HTERT RPE-1 (cell line): ENCODE measurements around the gene HINT2.

Experiments used
- in situ Hi-C: fragments of 300-500 bp; cut with MboI; formaldehyde crosslinking; loops from 4 replicates; pipeline ENCODE4 v1.14.3; 2020; ENCODE audit warnings: low sequenced_read_pairs

HINT2 gene

DNA sequence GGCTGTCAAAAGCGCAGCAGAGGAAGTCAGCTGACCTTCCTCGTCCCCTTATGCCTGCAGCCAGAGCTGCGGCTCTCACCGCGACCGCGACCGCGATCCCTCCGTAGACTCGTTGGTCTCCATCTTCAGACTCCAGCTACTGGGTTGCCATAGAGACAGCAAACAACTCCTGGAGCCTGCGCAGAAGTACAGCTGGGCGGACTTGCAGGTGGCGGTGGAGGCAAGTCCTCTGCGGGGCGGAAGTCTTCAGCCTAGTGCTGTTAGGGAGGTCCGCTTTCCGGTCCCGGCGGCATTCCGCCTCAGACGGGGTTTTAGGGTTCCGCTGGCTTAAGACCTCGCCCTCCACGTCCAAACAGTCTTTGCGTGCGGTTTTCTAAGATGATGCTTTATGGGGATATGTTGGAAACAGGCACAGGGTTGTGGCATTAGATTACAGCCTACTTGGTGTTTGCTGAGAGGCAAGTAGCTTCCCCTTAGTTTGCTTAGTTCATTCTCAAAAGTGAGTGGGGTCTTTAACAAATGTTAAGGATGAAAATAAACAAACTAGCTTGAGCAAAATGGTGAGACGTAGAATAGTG lies 2.7 kb downstream of the HINT2 start, which contains the start of gene SPAG8:
SPAG8 (minus strand) TSS at position 238 of the 578 bp plus-strand sequence; CDS start at position 123, 115 bp downstream.
- in situ Hi-C loops = no loop called here

DNA sequence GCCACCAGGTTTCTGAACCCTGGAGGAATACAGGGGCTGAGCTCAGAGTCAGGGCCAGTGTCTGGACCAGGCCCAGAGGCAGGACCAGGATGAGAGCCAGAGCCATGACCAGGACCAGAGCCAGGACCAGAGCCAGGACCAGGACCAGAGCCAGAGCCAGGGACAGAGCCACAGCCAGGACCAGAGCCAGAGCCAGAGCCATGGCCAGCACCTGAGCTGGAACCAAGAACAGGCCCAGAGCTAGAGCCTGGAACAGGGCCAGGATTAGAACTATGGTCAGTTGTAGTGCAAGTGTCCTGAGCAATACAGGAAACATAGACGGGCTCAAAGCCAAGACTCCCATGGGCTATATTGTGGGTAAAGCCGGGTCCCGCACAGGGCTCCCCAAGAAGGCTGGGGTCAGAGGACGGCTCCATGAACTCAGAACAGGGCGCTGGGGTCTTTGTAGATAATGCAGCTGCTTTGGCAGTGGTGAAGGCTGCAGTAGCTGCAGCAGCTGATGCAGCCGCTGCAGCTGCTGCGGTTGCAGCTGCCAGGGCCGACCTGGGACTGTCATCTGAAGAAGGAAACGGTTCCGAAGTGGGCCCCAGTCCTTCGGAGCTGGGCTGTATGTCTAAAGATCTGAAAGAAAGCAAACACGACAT lies 3.3 kb downstream of the HINT2 start:
- in situ Hi-C loops = no loop called here

- in situ Hi-C loops = no loop called here
Measured at GRCh38 chr9:35810122-35810521, 4.7 kb downstream of the HINT2 start.

DNA sequence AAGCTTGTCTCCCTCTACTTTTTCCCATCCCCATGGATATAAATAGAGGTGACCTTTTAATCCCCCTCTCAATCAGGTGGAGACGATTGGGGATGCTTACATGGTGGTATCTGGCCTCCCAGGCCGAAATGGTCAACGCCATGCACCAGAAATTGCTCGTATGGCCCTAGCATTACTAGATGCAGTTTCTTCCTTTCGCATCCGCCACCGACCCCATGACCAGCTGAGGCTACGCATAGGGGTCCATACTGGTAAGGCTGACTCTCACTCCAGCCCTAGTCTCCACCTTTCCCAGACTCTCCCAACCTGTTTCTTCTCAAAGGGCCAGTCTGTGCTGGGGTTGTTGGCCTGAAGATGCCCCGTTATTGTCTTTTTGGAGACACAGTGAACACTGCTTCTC lies 6.4 kb downstream of the HINT2 start:
- in situ Hi-C loops = no loop called here

DNA sequence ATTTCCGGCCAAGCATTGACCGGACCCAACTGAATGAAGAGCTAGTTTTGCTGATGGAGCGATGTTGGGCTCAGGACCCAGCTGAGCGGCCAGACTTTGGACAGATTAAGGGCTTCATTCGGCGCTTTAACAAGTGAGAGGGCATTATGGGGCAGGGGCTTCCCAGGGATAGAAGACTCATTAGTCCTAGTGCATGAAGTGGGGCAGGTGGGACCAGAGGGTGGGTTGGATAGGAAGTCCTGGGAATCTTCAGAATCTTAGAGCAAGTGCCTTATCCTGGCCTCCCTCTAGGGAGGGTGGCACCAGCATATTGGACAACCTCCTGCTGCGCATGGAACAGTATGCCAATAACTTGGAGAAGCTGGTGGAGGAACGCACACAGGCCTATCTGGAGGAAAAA lies 8.7 kb downstream of the HINT2 start:
- in situ Hi-C loops = no loop called here

GRCh38 chr9:35801328-35802128 lies 13.3 kb downstream of the HINT2 start:
- in situ Hi-C loops = no loop called here

DNA sequence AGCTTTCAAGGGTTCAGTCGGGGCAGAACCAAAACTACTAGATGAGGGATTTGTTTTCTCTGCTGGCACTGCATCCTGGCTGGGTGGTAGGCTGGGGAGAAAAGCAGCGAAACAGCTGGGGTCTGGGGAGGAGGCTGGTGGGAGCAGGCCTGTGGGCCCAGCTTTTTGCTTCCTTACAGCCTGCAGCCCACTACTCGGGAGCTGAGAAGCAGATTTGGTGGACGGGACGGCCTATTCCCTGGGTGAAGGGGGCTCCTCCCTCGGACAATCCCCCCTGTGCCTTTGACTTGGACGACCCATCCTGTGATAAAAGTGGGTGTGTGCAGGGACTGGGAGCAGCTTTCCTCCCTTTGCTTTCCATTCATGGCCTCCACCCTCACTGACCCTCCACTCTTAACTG lies 14.3 kb downstream of the HINT2 start:
- in situ Hi-C loops = no loop called here

DNA sequence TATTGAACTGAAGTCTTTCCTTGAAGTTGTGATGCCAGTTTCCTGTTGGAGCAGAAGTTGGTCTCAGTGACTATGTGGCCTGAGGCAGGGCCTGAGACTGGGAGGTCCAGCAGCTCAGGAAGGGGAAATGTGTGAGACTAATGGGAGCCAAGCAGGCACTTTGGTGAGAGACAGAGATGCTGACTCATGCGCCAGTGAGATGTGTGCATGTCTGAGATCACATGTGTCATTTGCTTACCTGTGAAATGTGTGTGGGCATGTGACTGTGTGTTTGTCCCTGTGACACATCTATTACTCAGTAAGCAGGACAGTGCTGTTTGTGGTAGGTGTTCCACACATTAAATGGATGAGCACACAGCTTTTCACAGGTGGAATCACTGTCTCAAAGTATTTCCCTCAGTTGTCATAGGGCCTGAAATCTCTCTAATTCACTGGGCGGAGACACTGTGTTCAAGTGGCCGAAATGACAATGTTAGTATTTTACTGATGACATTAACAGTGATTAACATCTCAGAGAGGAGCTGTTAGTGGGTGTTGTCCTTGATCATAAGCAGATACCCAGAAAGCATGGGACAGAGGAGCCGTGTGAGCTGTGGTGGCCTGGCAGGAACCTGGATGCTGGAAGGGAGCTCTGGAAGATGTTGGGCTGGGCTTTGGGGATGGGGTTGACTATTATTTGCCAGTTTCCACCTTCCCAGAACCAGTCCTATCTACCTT lies 16.0 kb downstream of the HINT2 start:
- in situ Hi-C loops = no loop called here

DNA sequence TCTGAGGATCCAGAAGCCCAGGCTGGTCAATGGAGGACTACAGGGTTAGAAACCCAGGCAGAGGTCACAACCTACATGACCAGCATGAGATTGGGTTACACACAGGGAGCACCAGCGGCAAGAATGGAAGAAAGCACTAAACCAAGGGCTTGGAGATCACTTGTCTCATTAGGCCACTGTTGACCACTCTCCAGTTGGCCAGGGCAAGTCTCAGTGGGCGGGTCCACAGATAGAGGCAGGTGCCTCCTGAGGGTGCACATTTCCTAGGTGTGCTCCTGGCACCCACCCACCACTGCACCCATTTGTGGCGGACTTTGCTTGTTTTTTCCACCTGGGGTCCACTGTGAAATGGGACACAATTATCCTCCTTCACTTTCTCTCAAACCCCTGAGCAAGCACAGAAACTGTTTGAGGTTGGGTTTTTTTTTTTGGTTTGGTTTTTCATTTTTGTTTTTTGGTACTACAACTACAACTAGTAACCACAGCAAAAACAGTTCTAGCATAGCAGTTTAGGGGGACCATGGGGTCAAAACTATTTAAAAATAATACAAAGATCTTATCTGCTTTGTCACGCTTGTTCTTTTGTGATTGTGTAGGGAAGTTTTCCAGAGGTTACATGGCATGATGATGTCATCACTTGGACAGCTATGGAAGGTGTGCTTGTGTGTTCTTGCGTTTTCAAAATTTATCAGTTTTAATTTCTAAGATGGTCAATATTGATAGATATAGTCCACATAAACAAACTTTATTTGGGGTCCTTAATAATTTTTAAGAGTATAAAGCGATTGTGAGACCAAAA lies 17.3 kb downstream of the HINT2 start:
- in situ Hi-C loops = no loop called here

DNA sequence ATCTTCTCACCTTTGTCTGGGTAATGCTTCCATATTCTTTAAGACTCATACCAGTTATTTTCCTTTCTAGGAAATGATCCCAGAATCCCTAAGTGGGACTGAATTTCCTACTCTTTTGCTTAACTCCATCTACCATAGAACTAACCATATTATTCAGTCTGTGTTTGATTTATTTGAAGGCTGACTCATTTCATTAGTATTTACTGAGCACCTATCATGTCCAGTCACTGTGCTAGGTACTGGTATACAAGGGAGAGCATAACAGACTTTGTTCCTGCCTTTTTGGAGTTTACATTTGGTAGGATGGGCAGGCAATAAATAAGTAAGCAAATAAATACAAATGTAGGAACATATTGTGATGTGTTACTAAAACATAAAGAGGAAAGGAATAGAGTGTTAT lies 19.1 kb downstream of the HINT2 start:
- in situ Hi-C loops = no loop called here

DNA sequence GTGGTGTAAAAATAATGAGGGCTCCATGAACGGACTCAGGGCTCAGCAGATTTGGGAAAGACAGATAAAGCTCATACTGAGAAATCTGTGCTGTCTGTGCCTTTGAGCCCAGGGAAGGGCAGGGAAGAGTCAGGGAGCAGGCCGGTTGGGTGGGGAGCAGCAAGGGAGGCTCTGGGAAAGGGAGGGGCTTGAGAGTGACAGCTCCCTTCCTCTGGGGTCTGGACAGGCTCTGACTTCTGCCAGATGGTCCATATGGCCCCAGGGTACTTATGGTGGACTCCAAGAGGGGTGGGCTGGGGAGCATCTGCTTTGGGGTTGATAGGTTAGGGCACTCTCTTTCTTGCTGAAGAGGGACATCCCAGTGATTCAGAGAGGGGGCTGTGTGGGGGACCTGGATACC lies 21.4 kb downstream of the HINT2 start:
- in situ Hi-C loops = no loop called here

DNA sequence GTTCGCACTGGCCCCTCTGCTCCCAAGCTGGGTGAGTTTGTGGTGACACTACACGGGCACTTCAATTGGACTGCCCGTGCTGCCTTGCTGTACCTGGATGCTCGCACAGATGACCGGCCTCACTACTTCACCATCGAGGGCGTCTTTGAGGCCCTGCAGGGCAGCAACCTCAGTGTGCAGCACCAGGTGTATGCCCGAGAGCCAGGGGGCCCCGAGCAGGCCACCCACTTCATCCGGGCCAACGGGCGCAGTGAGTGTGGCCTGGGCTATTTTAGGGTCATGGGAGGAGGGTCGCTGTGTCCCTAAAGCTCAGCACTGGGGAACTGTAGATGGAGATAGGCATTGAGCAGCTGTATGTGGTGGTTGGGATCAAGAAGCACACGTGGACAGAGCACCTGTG lies 22.0 kb downstream of the HINT2 start:
- in situ Hi-C loops = no loop called here

DNA sequence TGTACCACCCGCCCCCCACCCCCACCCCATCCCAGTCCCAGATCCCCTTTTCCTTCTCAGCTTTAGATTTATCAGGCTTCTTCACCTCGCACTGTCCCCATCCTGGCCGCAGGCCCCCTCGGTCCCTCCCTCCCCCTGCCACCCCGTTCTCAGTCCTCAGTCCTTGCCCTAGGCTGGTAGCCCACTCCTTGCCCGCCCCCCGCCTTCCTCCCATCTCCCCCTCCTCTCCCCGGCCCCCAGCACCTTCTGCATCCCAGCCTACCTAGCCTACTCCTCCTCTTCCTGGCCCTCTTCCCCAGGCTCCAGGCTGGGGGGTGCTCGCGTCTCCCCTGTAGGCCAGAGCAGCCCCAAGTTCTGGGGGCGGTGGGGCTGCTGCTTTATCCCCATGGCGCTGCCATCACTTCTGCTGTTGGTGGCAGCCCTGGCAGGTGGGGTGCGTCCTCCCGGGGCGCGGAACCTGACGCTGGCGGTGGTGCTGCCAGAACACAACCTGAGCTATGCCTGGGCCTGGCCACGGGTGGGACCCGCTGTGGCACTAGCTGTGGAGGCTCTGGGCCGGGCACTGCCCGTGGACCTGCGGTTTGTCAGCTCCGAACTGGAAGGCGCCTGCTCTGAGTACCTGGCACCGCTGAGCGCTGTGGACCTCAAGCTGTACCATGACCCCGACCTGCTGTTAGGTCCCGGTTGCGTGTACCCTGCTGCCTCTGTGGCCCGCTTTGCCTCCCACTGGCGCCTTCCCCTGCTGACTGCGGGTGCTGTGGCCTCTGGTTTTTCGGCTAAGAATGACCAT lies 22.6 kb downstream of the HINT2 start:
- in situ Hi-C loops = no loop called here

- in situ Hi-C loops = no loop called here
Measured at GRCh38 chr9:35791297-35791921, 23.4 kb downstream of the HINT2 start, which contains the start of gene NPR2. TSS of gene NPR2 (plus strand) at chr9:35791591. CDS start at chr9:35792409, 818 bp downstream.

GRCh38 chr9:35790385-35791296 lies 24.2 kb downstream of the HINT2 start:
- in situ Hi-C loops = no loop called here

DNA sequence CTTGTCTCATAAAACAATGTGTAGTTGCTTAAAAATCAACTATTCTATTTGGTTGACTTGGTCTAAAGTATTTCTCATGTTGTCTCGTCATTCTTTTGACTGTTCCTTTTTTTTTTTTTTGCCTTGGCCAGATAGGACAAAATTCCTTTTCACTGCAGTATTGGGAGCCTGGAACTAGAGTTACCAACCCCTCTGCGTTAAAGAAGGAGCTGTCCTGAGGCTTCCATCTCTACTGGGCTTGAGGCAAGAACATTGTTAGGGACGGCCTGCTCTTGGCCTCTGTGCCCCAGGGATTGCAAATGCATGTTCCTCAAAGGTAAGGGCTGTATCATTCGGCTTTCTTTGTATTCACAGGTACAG lies 24.8 kb downstream of the HINT2 start:
- in situ Hi-C loops = no loop called here

- in situ Hi-C loops = no loop called here
Measured at GRCh38 chr9:35789541-35789940, 25.3 kb downstream of the HINT2 start.

DNA sequence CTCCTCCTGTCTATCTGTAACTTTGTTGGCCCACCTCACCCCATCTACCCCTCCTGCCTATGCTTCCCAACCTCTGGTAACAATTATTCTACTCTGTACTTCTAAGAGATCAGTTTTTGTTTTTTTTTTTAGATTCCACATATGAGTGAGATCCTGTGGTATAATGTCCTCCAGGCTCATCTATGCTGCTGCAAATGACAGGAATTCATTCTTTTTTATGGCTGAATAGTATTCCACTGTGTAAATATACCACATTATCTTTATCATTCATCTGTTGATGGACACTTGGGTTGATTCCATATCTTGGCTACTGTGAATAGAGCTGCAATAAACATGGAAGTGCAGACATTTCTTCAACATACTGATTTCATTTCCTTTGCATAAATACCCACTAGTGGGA lies 31.4 kb downstream of the HINT2 start:
- in situ Hi-C loops = no loop called here
